SK-N-SH (cell line): ENCODE measurements around the gene SMAGP. TPM values are rescaled to one million over a fixed set of nuclear protein-coding genes. Genes with fewer than 3 reads are reported as not detected.
"Not testable (repeated sequence)": the region's sequence is repeated elsewhere in the genome, so short reads cannot be mapped to it uniquely, and the experiment has no call there.

ENCODE experiments used
- CTCF ChIA-PET: fragments of 300-600, 350-600 bp; formaldehyde crosslinking; extraction: SDS; loops from one replicate; lab custom pipeline; 2021; lab: Yijun Ruan, JAX
- POLR2A ChIA-PET: fragments of 350-600 bp; sonication (Branson Sonifier 250); formaldehyde crosslinking; extraction: SDS; loops from one replicate; lab custom pipeline; 2020; ENCODE audit warnings: antibody characterized with exemption, inconsistent platforms; lab: Yijun Ruan, JAX
- DNase-seq: peaks from one replicate; pipeline ENCODE4 v3.0.0; 2012
- H2AFZ ChIP-seq: fragments of 200-600 bp; sonication (generic); 2 replicates; pipeline ENCODE4 v1.8.1; 2016; ENCODE audit warnings: antibody characterized with exemption, mild to moderate bottlenecking, low read depth
- H3F3A ChIP-seq: fragments of 200-600 bp; sonication (generic); replicated peaks from 2 replicates; pipeline ENCODE3; 2016; ENCODE audit warnings: antibody characterized with exemption, mild to moderate bottlenecking; ENCODE audit not compliant: insufficient read depth
- H3K27ac ChIP-seq, 2 experiments: fragments of 200-500 bp in 1 of 2; fragments of 200-600 bp in 1 of 2; sonication (Bioruptor generic) in 1 of 2; sonication (generic), shearing (Covaris generic) in 1 of 2; 2 replicates each; pipeline versions ENCODE4 v1.5.1 to v1.6.1; 2014 to 2016; ENCODE audit warnings: low read depth in 2 of 2, inconsistent platforms in 1 of 2, low read length in 1 of 2, mild to moderate bottlenecking in 1 of 2, mixed read lengths in 1 of 2
- H3K27me3 ChIP-seq: fragments of 200-600 bp; sonication (generic), shearing (Covaris generic); 2 replicates; pipeline ENCODE4 v1.6.1; 2016; ENCODE audit warnings: mixed run types; ENCODE audit not compliant: insufficient read depth
- H3K36me3 ChIP-seq, 2 experiments: fragments of 200-500 bp in 1 of 2; fragments of 200-600 bp in 1 of 2; sonication (Bioruptor generic) in 1 of 2; sonication (generic) in 1 of 2; replicated peaks in 1 of 2; 2 replicates each; pipeline versions ENCODE3 to v1.5.1; 2014 to 2016; ENCODE audit warnings: low read length in 1 of 2, mild to moderate bottlenecking in 1 of 2; ENCODE audit not compliant: insufficient read depth in 2 of 2, control insufficient read depth in 1 of 2
- H3K4me1 ChIP-seq, 2 experiments: fragments of 200-500 bp in 1 of 2; fragments of 200-600 bp in 1 of 2; sonication (Bioruptor generic) in 1 of 2; sonication (generic), shearing (Covaris generic) in 1 of 2; 2 replicates each; pipeline versions ENCODE4 v1.5.1 to v1.6.1; 2014 to 2016; ENCODE audit warnings: low read depth in 1 of 2, low read length in 1 of 2, mixed run types in 1 of 2; ENCODE audit not compliant: insufficient read depth in 2 of 2, control insufficient read depth in 1 of 2
- H3K4me2 ChIP-seq: fragments of 200-600 bp; sonication (generic), shearing (Covaris generic); 2 replicates; pipeline ENCODE4 v1.6.1; 2017; ENCODE audit warnings: mixed run types
- H3K4me3 ChIP-seq, 2 experiments: fragments of 200-500 bp in 1 of 2; fragments of 200-600 bp in 1 of 2; sonication (Bioruptor generic) in 1 of 2; sonication (generic), shearing (Covaris generic) in 1 of 2; 2 replicates each; pipeline versions ENCODE4 v1.5.1 to v1.8.1; 2014 to 2016; ENCODE audit warnings: low read depth in 2 of 2, inconsistent platforms in 1 of 2, low read length in 1 of 2, mild to moderate bottlenecking in 1 of 2, mixed read lengths in 1 of 2, moderate library complexity in 1 of 2
- H3K79me2 ChIP-seq: fragments of 200-600 bp; sonication (generic); 2 replicates; pipeline ENCODE4 v1.8.1; 2017; ENCODE audit warnings: mild to moderate bottlenecking; ENCODE audit not compliant: insufficient read depth
- H3K9ac ChIP-seq: fragments of 200-600 bp; sonication (generic); 2 replicates; pipeline ENCODE4 v1.6.1; 2017; ENCODE audit warnings: mixed run types
- H3K9me2 ChIP-seq: fragments of 200-600 bp; sonication (generic); 2 replicates; pipeline ENCODE4 v1.6.1; 2017; ENCODE audit warnings: mixed run types
- H3K9me3 ChIP-seq: fragments of 200-600 bp; sonication (generic); 2 replicates; pipeline ENCODE4 v1.6.1; 2017; ENCODE audit warnings: mixed run types, mild to moderate bottlenecking, moderate library complexity
- H4K20me1 ChIP-seq: fragments of 200-600 bp; sonication (generic); 2 replicates; pipeline ENCODE4 v1.6.1; 2017; ENCODE audit warnings: mild to moderate bottlenecking, mixed run types; ENCODE audit not compliant: insufficient read depth
- CHD2 ChIP-seq: fragments of 150-350 bp; IDR thresholded peaks from 2 replicates; pipeline ENCODE4 v1.6.1; 2018; ENCODE audit warnings: low read length; ENCODE audit not compliant: partially characterized antibody
- CTCF ChIP-seq: fragments of 200-600 bp; sonication (generic); IDR thresholded peaks from 2 replicates; pipeline ENCODE4 v1.6.1; 2017; ENCODE audit warnings: antibody characterized with exemption, mild to moderate bottlenecking, moderate library complexity
- EP300 ChIP-seq, 2 experiments: IDR thresholded peaks; 2 replicates each; pipeline versions ENCODE4 v1.4.0 to v1.6.1; 2012; ENCODE audit warnings: borderline replicate concordance in 1 of 2, low read depth in 1 of 2, low read length in 1 of 2
- EZH2phosphoT487 ChIP-seq: fragments of 200-600 bp; sonication (generic); IDR thresholded peaks from 2 replicates; pipeline ENCODE4 v1.6.1; 2017; ENCODE audit warnings: low read depth, mixed run types, mild to moderate bottlenecking, antibody characterized with exemption, moderate library complexity, borderline replicate concordance
- FOSL2 ChIP-seq: IDR thresholded peaks from 2 replicates; pipeline ENCODE4 v1.4.0; 2012; ENCODE audit warnings: low read depth, mild to moderate bottlenecking, moderate library complexity, borderline replicate concordance
- FOXJ3 ChIP-seq: sonication (generic); formaldehyde crosslinking; IDR thresholded peaks from 2 replicates; pipeline ENCODE4 v1.5.1; 2020; ENCODE audit warnings: mild to moderate bottlenecking, missing genetic modification reagents
- FOXM1 ChIP-seq: IDR thresholded peaks from 2 replicates; pipeline ENCODE4 v1.4.0; 2012; ENCODE audit warnings: low read depth, mild to moderate bottlenecking
- GABPA ChIP-seq: IDR thresholded peaks from 2 replicates; pipeline ENCODE4 v1.4.0; 2012; ENCODE audit warnings: low read depth, mild to moderate bottlenecking
- GATA2 ChIP-seq: sonication (generic); formaldehyde crosslinking; IDR thresholded peaks from 2 replicates; pipeline ENCODE4 v1.5.0; 2020; ENCODE audit warnings: mild to moderate bottlenecking, missing genetic modification reagents
- MAX ChIP-seq: IDR thresholded peaks from 2 replicates; pipeline ENCODE4 v1.4.0; 2012; ENCODE audit warnings: low read depth
- NFIC ChIP-seq: IDR thresholded peaks from 2 replicates; pipeline ENCODE4 v1.4.0; 2012; ENCODE audit warnings: borderline replicate concordance
- NRF1 ChIP-seq: IDR thresholded peaks from 2 replicates; pipeline ENCODE4 v1.6.1; 2012; ENCODE audit warnings: low read depth, mild to moderate bottlenecking, low read length
- RAD21 ChIP-seq: IDR thresholded peaks from 2 replicates; pipeline ENCODE4 v1.6.1; 2012; ENCODE audit warnings: mild to moderate bottlenecking, low read length
- RCOR1 ChIP-seq: fragments of 150-350 bp; IDR thresholded peaks from 2 replicates; pipeline ENCODE4 v1.6.1; 2017; ENCODE audit warnings: antibody characterized with exemption, low read length
- RFX5 ChIP-seq: IDR thresholded peaks from 2 replicates; pipeline ENCODE4 v1.6.1; 2012; ENCODE audit warnings: mild to moderate bottlenecking, improper control_type of control experiment, low read length
- RXRA ChIP-seq: IDR thresholded peaks from 2 replicates; pipeline ENCODE4 v1.4.0; 2012; ENCODE audit warnings: low read depth, mild to moderate bottlenecking, borderline replicate concordance
- SIN3A ChIP-seq: IDR thresholded peaks from 2 replicates; pipeline ENCODE4 v1.6.1; 2012; ENCODE audit warnings: low read depth, mild to moderate bottlenecking, low read length, moderate library complexity, borderline replicate concordance
- SMC3 ChIP-seq: IDR thresholded peaks from 2 replicates; pipeline ENCODE4 v1.6.1; 2012; ENCODE audit warnings: low read depth, low read length, improper control_type of control experiment
- TAF1 ChIP-seq: IDR thresholded peaks from 2 replicates; pipeline ENCODE4 v1.6.1; 2012; ENCODE audit warnings: low read depth, mild to moderate bottlenecking, low read length, moderate library complexity, borderline replicate concordance
- TEAD4 ChIP-seq: IDR thresholded peaks from 2 replicates; pipeline ENCODE4 v1.4.0; 2012; ENCODE audit warnings: mild to moderate bottlenecking, borderline replicate concordance; ENCODE audit not compliant: insufficient read depth
- USF2 ChIP-seq: fragments of 150-350 bp; IDR thresholded peaks from 2 replicates; pipeline ENCODE4 v1.6.1; 2017; ENCODE audit warnings: antibody characterized with exemption, low read length, low read depth, borderline replicate concordance
- WGBS: methylation state at CpG from one replicate; pipeline ENCODE4 v1.1.6; 2017; ENCODE audit warnings: low lambda C conversion rate; 5-methylcytosine and 5-hydroxymethylcytosine counted together
- polyA plus RNA-seq, 3 experiments: library from polyadenylated mRNA; depleted of rRNA; stranded (reverse); fragments of >200 nt; gene quantifications; 2 replicates each; pipeline ENCODE4 v1.2.3, GENCODE V29; 2012

The SMAGP gene
- polyA plus RNA-seq, 1 of the 3 experiments (the other 2 are of a cell fraction), result 26.3 TPM

- POLR2A ChIA-PET, result no interaction called here
- Histone ChIP-seq H3K4me2 (no peak overlapping the region), H2AFZ (no peak overlapping the region), H3K4me3 (no peak overlapping the region), H3K4me1 (no peaks in the 10 kb centered on the region), H3K27me3 (no peaks in the 10 kb centered on the region), H3K9me3 (no peaks in the 10 kb centered on the region), H3F3A (peaks cover 3% of the 10 kb centered on the region), H3K27ac (no peak overlapping the region), H3K9me2 (no peaks in the 10 kb centered on the region), H3K79me2 (no peaks in the 10 kb centered on the region), H4K20me1 (no peaks in the 10 kb centered on the region), H3K36me3 (no peaks in the 10 kb centered on the region), H3K9ac (no peak overlapping the region)
- TF ChIP-seq SIN3A (no peak), SMC3 (no peak), RCOR1 (no peak), RXRA (no peak), EZH2phosphoT487 (no peak), NFIC (no peak), TEAD4 (no peak), NRF1 (no peak), RFX5 (no peak), FOXM1 (no peak), MAX (no peak), GABPA (no peak), FOSL2 (no peak)
- WGBS, result 95% methylated on average over 5 of the region's 5 CpGs
- CTCF ChIA-PET, result no interaction called here
- DNase-seq, result no peak
Observed at GRCh38 chr12:51295651-51296050, 25.4 kb upstream of the SMAGP start.

- H3K27me3 ChIP-seq, H3K9me2 ChIP-seq, POLR2A ChIA-PET, H2AFZ ChIP-seq, H3F3A ChIP-seq, H3K36me3 ChIP-seq, H3K9me3 ChIP-seq, H3K4me2 ChIP-seq, H3K79me2 ChIP-seq, H3K9ac ChIP-seq, DNase-seq, H4K20me1 ChIP-seq, H3K4me3 ChIP-seq, H3K27ac ChIP-seq, H3K4me1 ChIP-seq: not testable (repeated sequence)
- 93% methylated on average over 10 of the region's 10 CpGs for WGBS
- CTCF ChIA-PET, result interaction anchor here (3.0 kb wide), 1 partner anchor 47 kb away, joined by 9 read pairs; no protein-coding TSS in a partner anchor
Observed at GRCh38 chr12:51294097-51294496, 23.9 kb upstream of the SMAGP start.

GRCh38 chr12:51293696-51294095 lies 23.5 kb upstream of the SMAGP start:
- no peaks in the 10 kb centered on the region for H4K20me1 ChIP-seq
- no peaks in the 10 kb centered on the region for H3K27me3 ChIP-seq
- no peak overlapping the region for H3K9ac ChIP-seq
- H3K9me3 ChIP-seq, result no peaks in the 10 kb centered on the region
- CTCF ChIA-PET, result interaction anchor here (3.0 kb wide), 1 partner anchor 48 kb away, joined by 9 read pairs; no protein-coding TSS in a partner anchor
- no peaks in the 10 kb centered on the region for H3K79me2 ChIP-seq
- H3K27ac ChIP-seq, result no peak overlapping the region
- H3K4me2 ChIP-seq, result no peak overlapping the region
- DNase-seq, result no peak
- H3K36me3 ChIP-seq, result no peaks in the 10 kb centered on the region
- H3K4me1 ChIP-seq, result no peaks in the 10 kb centered on the region
- H3F3A ChIP-seq, result peaks cover 3% of the 10 kb centered on the region
- H2AFZ ChIP-seq, result no peak overlapping the region
- POLR2A ChIA-PET, result no interaction called here
- no peaks in the 10 kb centered on the region for H3K9me2 ChIP-seq
- no peak overlapping the region for H3K4me3 ChIP-seq
- TF ChIP-seq RAD21 (no peak), FOXM1 (no peak), USF2 (no peak), GATA2 (CRISPR knock-in tag) (no peak), EP300 (IDR thresholded peaks at IDR 0.05; ENCODE audit: borderline replicate concordance in 1 of 2, low read depth in 1 of 2, low read length in 1 of 2) (no peak), FOSL2 (no peak), TEAD4 (no peak), RFX5 (no peak), TAF1 (no peak), CTCF (no peak), RCOR1 (no peak), EZH2phosphoT487 (no peak), FOXJ3 (CRISPR knock-in tag) (no peak), CHD2 (no peak)
